Ecto neural progenitor cell (in vitro differentiated cells): ENCODE results near the gene MEIOB.

ENCODE experiments used
- DNase-seq: peaks from one replicate; pipeline ENCODE4 v3.0.0-alpha.2; 2018; ENCODE audit warnings: low spot score

The MEIOB gene

DNA sequence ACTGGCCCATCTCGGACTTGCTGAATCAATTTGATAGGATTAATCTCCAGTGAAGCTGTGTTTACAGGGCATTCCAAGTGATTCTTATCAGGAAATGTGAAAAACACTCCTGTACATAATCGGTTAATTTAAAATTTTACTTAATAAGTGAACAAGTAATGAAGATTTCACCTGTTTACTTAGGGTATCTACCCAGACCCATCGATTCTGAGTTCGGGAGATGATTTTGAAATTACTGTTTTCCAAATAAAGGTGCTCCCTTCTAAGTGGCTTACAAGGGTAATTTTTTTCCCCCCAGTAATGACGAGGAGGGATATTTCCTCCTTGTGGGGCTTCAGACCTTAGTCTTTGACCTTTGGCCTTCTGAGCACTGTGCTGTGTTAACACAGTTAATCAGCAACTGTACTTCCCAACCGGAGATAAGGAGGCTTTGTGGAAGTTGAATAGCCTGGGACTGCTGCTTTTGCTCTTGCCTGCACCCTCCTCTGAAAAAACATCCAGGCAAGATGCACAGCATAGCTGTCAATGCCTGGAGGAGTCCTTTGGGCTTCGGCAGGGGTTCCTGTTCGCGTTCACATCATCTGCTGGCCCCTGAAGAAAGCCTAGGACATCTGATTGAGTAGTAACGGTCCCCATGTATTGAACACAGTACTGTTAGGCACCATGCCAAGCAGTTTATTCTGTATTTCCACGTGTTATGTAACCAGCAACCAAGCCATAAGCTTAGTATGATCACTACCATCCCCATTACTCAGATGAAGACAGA is 43.1 kb downstream of the MEIOB start:
- no peak for DNase-seq

DNA sequence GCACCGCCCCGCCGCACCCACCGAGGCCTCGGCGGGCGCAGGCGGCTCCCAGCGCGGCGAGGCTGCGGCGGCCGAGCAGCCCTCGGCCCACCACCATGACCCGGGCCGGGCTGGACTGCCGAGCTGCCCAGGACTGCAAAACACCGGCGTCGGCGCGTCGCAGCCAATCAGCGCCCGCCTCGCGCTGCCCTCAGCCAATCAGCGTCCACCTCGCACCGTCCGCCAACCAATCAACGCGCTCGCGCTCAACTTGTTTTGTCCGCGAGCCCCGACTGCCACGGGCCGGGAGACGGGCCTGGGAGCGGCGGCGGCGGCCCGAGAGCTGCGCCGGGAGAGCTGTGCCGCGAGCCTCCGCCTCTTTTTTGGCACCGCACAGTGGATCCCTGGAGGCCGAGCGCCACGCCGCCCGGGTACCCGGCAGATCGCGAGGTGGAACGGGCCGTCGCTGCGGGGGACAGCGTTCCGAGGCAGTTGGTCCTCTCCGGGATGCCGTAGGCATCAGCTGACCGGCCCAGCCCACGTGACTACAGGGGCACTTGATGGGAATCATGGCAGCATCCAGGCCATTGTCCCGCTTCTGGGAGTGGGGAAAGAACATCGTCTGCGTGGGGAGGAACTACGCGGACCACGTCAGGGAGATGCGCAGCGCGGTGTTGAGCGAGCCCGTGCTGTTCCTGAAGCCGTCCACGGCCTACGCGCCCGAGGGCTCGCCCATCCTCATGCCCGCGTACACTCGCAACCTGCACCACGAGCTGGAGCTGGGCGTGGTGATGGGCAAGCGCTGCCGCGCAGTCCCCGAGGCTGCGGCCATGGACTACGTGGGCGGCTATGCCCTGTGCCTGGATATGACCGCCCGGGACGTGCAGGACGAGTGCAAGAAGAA is 45.0 kb downstream of the MEIOB start, which contains the start of the genes FAHD1 and HAGH:
Gene FAHD1 (plus strand): TSS at position 516 of the 883 bp plus-strand sequence. CDS start 33 bp downstream, at position 549.
Gene HAGH (minus strand): TSS at position 135 of the 883 bp plus-strand sequence. CDS start 38 bp downstream, at position 97.
- DNase-seq = peak; percentile 98

DNA sequence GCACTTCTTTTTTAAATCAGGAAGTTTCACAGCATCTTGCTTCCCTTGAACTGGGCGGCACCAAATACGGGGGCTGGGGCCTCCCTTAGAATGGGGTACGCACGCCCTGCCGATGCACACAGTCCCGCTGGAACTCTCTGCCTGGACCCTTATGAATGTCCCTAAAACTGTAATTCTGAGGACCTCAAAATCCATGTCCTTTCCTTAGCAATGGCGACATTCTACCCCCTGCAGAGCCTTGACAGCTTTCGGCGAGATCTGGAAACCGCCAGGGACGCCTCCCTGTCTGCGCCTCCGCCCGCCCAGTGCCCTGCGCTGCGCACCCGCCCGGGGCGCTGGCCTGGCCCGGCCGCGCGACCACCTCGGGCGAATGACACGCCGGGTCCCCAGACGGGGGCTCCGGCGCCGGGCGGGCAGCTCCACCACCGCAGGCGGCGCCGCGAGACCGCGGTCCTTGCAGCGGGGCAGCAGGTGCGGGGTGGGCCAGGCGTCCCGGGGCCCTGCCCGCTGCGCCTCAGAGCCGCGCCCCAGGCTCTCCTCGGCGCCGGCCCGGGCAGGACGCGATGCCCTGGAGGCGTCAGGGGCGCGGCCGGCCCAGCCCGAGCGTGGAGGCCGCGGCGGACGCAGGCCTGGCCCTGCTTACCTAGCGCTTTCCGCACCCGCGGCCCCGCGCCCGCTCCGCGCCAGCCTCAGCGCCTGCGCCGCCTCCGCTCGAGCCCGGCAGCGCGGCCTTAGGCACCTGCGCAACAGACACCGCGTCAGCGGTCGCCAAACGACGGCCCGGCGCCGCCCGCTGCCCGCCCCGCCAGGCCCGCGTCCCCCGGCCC is 45.9 kb downstream of the MEIOB start:
- peak; percentile 66 for DNase-seq

DNA sequence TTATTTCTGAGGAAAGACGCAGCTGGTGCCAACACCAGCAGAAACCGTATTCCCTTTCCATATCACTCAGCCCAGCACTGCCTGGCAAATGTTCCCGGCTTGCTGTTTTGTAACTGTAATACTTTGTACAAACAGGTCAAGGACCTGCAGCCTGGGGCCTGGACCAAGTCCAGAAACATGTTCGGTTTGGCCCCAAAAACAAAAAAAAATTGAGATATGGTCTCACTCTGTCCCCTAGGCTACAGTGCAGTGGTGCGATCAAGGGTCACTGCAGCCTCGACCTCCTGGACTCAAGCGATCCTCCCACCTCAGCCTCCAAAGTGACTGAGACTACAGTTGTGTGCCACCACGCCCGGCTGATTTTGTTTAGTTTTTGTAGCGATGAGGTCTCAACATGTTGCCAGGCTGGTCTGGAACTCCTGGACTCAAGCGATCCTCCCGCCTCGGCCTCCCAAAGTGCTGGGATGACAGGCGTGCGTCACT is 46.5 kb downstream of the MEIOB start:
- DNase-seq = no peak

DNA sequence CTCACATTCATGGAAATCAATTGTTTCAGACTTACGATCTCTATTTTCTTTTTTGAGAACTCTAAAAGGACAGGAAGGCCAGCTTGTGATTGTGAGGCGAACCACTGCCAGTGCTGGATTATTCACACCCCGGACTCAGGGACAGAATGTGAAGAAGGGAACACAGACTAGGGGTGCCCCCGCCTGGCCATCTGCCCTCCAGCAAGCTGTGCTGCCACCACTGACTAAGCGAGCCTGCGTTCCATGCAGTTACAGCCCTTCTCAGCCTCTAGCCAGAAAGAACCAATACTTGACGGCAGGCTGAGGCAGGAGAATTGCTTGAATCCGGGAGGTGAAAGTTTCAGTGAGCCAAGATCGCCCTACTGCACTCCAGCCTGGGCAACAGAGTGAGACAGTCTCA is 48.1 kb downstream of the MEIOB start:
- no peak for DNase-seq

DNA sequence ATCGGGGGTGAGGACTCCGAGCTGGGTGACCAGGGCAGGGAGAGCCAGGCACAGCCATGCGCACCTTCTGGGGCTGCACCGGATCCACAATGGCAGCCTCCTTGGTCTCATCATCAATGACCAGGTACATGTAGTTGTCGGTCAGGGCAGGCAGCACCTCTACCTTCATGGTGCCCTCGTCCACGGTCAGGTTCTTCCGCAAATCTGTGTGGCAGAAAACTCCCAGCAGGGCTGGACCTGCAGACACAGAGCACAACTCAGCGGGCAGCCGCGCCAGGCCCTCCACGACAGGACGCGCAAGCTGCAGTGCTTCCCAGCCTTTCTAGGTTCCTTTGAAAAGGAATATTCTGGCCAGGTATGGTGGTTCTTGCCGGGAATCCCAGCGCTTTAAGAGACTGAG is 49.2 kb downstream of the MEIOB start:
- no peak for DNase-seq

DNA sequence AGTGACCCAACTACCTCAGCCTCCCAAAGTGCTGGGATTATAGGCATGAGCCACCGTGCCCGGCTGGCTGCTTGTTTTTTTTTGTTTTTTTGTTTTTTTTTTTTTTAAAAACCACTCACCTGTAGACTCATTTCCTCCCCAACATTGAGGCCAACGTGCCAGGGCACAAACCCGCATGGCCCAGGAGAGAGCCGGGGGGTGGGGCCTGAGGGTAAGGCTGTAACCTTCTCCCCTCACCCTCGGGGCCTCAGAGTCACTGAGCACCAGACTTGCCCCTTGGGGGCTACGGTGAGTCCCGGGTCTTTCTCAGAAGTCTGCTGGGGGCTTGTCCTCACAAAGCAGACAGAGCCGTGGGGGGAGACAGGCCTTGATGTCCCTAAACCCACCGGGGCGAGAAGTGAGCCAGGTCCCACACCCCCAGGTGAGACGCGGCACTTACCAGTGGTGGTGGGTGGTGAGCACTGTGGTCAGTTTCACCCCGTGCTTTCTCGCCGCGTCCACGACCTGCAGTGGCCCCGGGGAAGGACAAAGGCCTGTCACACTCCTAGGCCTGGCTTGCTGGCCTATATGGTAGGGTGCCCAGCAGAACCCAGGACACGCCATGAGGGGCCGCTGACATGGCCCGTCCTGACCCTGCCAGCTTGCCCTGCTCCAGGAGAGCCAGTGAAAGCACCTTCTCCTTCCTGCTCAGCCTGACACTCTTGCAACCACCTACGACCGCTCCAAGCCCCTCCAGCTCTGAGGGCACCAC is 49.9 kb downstream of the MEIOB start:
- DNase-seq = no peak

DNA sequence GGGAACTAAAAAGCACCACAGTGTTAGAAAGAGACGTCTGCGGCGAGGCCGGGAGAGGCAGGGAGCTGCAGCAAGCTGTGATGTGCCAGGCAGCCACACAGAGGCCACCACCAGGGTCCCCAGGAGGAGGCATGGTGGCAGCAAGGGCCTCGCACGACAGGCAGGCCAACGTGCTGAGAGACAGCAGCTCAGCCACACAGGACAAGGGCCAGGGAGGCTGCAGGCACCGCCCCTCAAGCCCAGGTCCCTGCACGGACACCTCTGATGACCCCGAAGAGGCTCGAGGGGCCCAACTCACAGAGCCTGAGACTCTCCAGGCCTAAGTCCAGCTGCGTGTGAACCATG is 51.0 kb downstream of the MEIOB start:
- no peak for DNase-seq

DNA sequence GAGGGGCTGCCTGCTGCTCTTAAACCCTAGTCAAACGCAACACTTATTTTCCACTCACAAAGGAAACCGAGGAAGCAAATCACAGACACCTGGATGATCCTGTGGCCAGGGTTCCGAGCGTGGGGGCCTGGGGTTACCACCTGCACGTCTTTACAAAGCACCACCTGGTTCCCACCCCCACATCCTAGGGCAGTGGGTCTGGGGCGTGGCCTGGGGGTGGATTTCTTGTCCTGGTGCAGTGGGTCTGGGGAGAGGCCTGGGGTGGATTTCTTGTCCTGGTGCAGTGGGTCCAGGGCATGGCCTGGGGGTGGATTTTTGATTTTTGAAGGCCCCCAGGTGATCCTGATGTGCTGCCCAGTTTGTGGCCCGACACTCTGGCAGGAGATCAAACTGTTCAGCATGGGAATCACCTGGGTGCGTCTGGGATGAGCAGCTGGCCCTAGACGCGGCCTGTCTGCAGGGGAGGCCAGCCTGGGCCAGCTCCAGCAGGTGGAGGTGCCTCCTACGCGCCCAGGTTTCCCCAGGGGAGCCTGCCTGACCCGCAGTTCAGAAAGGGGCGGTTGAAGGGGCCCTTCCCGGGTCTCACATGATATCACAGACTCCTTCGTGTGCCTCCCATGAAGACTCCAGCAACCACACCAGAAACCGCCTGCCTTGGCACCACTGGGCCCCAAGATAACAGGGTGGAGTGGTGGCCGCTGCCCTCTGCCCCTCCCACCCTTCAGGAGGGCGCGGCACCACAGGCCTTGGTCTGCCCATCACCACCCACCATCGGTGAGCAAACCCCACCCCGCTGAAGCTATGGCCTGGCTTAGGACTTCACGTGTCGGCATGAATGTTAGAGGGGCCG is 51.6 kb downstream of the MEIOB start:
- DNase-seq = no peak

DNA sequence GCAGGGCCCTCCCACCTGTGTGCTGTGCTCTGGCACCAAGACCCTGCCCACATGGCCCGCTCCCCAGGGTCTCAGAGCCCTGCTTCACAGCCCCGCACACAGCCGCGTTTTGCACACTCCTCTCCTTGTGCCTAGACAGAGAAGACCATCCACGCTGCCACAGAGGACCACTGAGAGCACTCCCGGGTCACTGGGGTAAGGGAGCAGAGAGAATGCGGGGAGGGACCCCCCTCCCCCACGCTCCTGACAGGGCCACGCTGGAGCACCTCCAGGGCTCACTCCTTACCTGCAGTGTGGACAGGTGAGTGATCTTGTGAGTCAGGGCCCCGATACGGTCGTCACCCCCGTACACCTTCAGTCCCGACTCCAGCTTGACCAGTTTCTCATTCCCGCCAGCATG is 52.4 kb downstream of the MEIOB start:
- no peak for DNase-seq

DNA sequence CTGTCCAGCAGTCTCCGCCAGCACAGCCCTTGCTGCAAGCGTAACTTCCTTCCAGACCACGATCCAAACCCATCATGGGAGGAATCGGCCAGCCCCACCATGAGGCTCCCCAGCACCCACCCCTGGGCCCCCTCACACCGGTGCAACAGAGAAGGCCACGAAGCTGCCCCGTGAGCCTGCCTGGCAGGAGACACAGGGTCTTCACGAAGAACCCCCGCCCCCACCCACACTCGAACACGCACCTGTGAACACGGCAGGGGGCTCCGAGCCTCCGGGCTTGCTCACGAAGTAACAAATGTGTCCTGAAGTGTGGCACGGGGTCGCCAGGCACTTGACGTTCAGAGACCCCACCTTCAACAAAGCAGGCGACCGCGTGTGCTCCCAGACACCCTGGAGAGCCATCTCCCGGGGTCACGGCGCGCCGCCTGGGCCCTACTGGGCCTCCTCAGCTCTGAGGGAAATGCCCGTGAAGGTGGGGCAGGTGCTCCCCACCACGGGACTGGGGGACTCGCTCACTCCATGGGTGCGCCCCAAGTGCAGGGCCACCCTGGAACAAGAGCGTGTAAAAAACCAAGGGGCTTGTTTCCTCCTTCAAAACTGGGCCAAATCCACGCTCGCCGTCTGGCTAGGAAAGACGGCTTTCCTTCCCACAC is 53.0 kb downstream of the MEIOB start:
- no peak for DNase-seq

DNA sequence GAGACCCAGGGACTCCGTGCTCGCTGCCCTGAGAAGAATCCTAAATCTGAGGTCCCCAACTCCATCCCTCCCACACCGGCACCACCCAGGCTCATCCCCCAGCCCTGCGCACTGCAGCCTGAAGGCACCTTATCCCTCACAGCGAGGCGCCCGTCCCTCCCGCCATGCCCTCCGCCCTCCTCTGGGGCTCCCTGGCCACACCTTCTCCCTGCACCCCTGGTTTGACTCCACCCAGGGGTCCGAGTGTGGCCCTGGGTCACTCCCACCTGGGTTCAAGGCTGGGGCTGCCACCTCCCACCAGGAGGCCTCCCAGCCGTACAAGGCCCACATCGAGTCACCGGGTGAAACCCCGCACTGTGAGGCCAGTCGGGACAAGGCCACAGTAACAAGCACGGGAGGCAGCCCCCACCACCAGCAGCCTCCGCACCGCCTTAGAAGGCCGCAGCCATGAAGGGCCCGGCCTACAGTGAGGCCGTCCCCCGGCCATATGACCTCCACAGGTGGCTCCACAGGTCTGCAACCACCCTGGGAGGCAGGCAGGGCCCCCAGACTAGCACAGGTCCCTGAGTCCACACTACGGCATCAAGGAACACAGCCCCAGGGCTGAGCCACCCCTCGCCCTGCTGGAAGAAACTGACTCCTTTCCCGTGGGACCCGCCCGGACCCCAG is 53.6 kb downstream of the MEIOB start:
- no peak for DNase-seq

DNA sequence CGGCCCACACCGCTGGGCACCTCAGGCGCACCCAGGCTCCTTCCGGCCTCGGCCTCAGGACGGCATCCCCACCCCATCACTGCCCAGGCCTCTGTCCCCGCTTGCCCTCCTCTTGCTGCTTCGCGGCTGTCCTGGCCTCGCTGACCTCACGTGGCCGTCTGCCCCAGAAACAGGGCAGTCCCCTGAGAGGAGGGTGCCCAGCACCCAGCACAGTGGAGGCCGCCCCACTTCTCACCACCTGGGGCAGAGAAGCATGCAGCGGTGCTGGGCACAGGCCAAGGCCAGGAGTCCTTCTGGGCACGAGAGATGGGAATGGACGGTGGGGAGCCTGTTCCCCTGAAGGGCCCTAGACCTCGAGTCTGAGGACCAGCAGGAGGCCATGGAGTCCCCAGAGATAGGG is 54.2 kb downstream of the MEIOB start:
- no peak for DNase-seq

DNA sequence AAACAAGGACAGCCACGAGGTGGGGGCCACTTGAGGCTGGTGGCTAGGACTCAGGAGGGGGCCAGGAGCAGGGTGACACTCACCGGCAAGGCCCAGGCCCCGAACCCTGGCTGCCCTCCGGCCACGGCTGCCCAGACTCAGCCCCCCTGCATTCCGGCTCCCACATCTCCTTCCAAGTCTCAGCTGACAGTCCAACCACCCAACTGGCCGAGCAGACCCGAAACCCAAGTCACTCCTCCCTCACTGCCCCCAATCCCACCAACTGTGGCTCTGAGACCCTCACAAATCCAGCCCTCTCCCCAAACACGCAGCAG is 54.7 kb downstream of the MEIOB start:
- no peak for DNase-seq

DNA sequence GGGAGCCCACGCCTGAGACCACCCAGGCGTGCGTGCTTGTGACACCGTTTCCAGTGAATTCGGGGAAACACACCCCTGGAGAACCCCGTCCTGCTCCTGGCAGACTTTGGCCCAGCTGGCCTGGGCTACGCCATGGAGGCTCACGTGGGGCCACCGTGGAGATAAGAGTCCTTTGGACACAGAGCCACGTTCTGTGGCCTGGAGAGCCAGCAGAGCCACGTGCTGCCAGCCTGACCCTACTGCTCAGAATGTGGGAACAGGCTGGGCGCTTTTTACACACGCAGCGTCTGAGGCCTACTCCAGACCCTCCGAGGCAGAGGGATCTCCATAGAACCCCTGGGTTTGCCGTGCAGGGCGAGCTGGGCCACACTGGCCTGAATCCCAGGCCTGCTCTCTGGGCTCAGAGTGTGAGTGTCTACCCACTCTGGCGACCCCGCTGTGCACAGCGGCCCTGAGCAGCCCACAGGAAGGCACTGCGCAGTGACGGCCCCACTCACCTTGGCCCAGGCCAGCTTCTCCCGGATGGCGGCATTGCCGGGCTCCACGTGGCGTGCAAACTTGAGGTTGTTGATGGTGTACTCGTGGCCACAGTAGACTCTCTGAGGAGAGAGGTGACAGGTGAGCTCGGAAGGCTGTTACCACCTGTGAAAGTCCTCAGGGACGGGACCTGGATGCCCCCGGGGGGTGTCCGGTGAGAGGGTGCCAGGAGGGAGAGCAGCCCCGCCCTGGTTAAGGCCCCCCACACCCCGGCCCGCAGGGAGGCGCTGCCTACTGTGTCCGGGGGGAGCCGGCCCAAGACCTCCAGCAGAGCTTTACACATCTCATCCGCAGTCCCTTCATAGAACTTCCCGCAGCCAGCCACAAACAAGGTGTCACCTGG is 55.3 kb downstream of the MEIOB start:
- no peak for DNase-seq

DNA sequence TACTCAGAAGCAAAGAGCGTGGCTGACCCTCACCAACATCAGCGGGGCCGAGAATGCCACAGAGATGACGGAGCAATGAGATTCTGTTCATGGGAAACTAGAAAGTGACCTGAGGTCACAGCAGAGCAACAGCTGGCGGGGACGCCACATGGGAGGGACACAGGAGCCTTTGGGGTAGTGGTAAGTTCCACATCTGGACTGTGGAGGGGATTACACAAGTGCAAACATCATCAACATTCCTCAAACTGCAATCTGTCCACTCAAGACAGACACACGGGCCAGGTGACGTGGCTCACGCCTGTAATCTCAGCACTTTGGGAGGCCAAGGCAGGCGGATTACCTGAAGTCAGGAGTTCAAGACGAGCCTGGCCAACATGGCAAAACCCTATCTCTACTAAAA is 56.5 kb downstream of the MEIOB start:
- DNase-seq = no peak

DNA sequence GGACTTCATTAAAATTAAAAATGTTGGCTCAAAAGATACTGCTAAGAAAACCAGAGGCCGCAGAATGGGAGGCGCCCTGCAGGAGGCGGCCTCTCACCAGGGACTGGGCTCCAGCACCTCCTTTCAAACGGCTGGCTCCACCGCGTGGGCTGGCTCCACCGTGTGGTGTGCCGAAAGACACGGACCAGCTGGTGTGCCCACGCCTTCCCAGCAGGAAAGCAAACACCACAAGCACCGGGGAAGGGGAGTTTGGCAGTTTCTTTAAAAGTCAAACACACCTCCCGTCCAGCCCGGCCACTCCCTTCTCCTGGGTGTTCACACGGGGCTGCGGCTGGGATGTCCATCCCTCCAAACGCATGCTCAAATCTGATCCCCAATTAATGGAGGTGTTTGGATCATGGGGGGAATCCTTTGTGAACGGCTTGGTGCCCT is 59.2 kb downstream of the MEIOB start:
- peak; percentile 66 for DNase-seq

DNA sequence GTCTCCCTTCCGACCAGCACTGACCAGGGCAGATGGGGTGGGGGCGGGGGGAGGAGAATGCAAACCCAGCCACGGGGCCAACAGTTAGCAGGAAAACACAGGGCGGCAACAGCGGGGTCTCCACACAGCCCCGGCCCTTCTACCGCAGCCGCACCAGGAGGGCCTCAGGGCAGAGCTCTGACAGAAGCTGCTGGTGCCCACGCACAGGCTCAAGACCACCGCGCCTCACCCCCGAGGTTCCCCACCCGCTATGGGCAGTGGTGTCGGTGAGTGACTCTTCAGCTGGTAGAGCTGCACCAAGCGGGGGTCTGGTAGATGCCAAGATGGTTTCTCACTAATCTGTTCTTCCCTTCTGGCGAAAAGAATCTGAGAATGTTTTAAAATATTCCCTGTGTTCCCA is 61.4 kb downstream of the MEIOB start:
- no peak for DNase-seq

DNA sequence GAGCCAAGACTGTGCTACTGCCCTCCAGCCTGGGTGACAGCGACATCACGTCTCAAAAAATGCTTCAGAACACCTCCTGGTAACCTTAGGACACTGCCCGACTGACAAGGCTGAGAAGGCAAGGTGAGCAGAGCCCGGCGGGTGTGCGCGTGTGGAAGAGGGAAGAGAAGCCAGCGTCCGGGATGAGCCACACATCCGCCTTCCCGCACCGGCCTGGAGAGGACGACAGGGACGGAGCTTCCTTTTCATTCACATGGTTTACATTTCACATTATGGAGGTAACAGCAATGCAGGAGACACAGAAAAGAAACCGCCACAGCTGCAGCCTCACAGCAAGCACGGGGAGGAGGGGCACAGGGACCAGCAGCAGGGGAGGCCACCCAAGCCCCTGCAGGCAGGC is 61.9 kb downstream of the MEIOB start:
- DNase-seq = no peak
